Adrenal gland (tissue), 5 donors: ENCODE data around the gene KCNIP1.

Experiments used
- POLR2A ChIP-seq, 2 donors: fragments of 450-650 bp; IDR thresholded peaks; one replicate each; pipeline ENCODE4 v1.6.1; 2017; ENCODE audit warnings: antibody characterized with exemption in 2 of 2, mild to moderate bottlenecking in 2 of 2, moderate library complexity in 1 of 2
- TF ChIP-seq, protein P1 (sequence below), 6 experiments: fragments of 450-650 bp in 4 of 6; fragments of 200-600 bp in 2 of 6; sonication (generic) in 1 of 6; IDR thresholded peaks; 1 replicate in 5 of 6; 2 replicates in 1 of 6; pipeline versions ENCODE4 v1.5.1 to v1.8.0; 2016 to 2021; ENCODE audit warnings: antibody characterized with exemption in 6 of 6, mild to moderate bottlenecking in 2 of 6, moderate library complexity in 1 of 6
- donor health status: DM: no; HTN: no; CAD: no.

- TF ChIP-seq, protein P1, sequence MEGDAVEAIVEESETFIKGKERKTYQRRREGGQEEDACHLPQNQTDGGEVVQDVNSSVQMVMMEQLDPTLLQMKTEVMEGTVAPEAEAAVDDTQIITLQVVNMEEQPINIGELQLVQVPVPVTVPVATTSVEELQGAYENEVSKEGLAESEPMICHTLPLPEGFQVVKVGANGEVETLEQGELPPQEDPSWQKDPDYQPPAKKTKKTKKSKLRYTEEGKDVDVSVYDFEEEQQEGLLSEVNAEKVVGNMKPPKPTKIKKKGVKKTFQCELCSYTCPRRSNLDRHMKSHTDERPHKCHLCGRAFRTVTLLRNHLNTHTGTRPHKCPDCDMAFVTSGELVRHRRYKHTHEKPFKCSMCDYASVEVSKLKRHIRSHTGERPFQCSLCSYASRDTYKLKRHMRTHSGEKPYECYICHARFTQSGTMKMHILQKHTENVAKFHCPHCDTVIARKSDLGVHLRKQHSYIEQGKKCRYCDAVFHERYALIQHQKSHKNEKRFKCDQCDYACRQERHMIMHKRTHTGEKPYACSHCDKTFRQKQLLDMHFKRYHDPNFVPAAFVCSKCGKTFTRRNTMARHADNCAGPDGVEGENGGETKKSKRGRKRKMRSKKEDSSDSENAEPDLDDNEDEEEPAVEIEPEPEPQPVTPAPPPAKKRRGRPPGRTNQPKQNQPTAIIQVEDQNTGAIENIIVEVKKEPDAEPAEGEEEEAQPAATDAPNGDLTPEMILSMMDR (IDR thresholded peaks at IDR 0.05): no peak
- no peak for TF ChIP-seq POLR2A (IDR thresholded peaks at IDR 0.05)
Observed at GRCh38 chr5:170557314-170557713, 53.5 kb downstream of the KCNIP1 start.
